PC-3 (cell line): ENCODE results near the gene PRDM10. TPM values are rescaled to one million over a fixed set of nuclear protein-coding genes. Genes with fewer than 3 reads are reported as not detected.
"Not testable (repeated sequence)": the region's sequence is repeated elsewhere in the genome, so short reads cannot be mapped to it uniquely, and the experiment has no call there.

Experiments used
- ATAC-seq: fragments of 200-7000 bp; cut with Tn5 transposase; 2 replicates; pipeline ENCODE4 v1.9.1; 2020; ENCODE audit warnings: mild to moderate bottlenecking, moderate library complexity
- BruUV-seq: library from RNA; stranded (reverse); fragments of 400-500 nt; replicated peaks from 2 replicates; lab custom pipeline; 2021; lab: Mats Ljungman, UMichigan
- CTCF ChIA-PET: fragments of 300-600 bp; sonication (Branson Sonifier 250); formaldehyde crosslinking; loops from one replicate; lab custom pipeline; 2022; ENCODE audit warnings: antibody characterized with exemption; lab: Charles Lee
- POLR2A ChIA-PET: fragments of 300-600 bp; sonication (Branson Sonifier 250); formaldehyde crosslinking; loops from one replicate; lab custom pipeline; 2022; ENCODE audit warnings: antibody characterized with exemption; ENCODE audit not compliant: unreplicated experiment; lab: Charles Lee
- DNase-seq: peaks from one replicate; pipeline ENCODE4 v3.0.0-alpha.2; 2015
- H2AFZ ChIP-seq: fragments of 300-600 bp; sonication (generic); 2 replicates; pipeline ENCODE4 v1.6.0; 2016; ENCODE audit warnings: antibody characterized with exemption, low read length
- H3F3A ChIP-seq: fragments of 300-600 bp; sonication (generic); one replicate; pipeline ENCODE4 v1.6.0; 2017; ENCODE audit warnings: antibody characterized with exemption, low read length, control low read depth, mild to moderate bottlenecking; ENCODE audit not compliant: unreplicated experiment
- H3K27ac ChIP-seq: fragments of 300-600 bp; sonication (generic); 2 replicates; pipeline ENCODE4 v1.5.1; 2016; ENCODE audit warnings: mild to moderate bottlenecking, low read length
- H3K27me3 ChIP-seq: fragments of 300-600 bp; sonication (generic); 2 replicates; pipeline ENCODE4 v1.6.1; 2016; ENCODE audit warnings: low read length, mixed read lengths
- H3K36me3 ChIP-seq: fragments of 300-600 bp; sonication (generic); 2 replicates; pipeline ENCODE4 v1.6.1; 2016; ENCODE audit warnings: low read depth, mixed run types, low read length, mixed read lengths
- H3K4me1 ChIP-seq: fragments of 300-600 bp; sonication (generic); 2 replicates; pipeline ENCODE4 v1.5.1; 2016; ENCODE audit warnings: low read length; ENCODE audit not compliant: insufficient read depth
- H3K4me2 ChIP-seq: fragments of 300-600 bp; sonication (generic); 2 replicates; pipeline ENCODE4 v1.6.0; 2016; ENCODE audit warnings: low read length
- H3K4me3 ChIP-seq: fragments of 300-600 bp; sonication (generic); 2 replicates; pipeline ENCODE4 v1.5.1; 2016; ENCODE audit warnings: mild to moderate bottlenecking, low read length, mixed read lengths
- H3K79me2 ChIP-seq: fragments of 300-600 bp; sonication (generic); 2 replicates; pipeline ENCODE4 v1.6.1; 2017; ENCODE audit warnings: low read length, mixed read lengths
- H3K9ac ChIP-seq: fragments of 300-600 bp; sonication (generic); 2 replicates; pipeline ENCODE4 v1.6.0; 2016; ENCODE audit warnings: mild to moderate bottlenecking, low read length
- H3K9me2 ChIP-seq: fragments of 300-600 bp; sonication (generic); replicated peaks from 2 replicates; pipeline ENCODE4 v1.6.1; 2016; ENCODE audit warnings: mixed run types, low read length, mixed read lengths
- H3K9me3 ChIP-seq: fragments of 300-600 bp; sonication (generic); 2 replicates; pipeline ENCODE4 v1.6.1; 2016; ENCODE audit warnings: low read length, mixed read lengths
- H4K20me1 ChIP-seq: fragments of 300-600 bp; sonication (generic); 2 replicates; pipeline ENCODE4 v1.6.1; 2016; ENCODE audit warnings: low read length, mixed read lengths
- EZH2 ChIP-seq: fragments of 300-600 bp; sonication (generic); IDR thresholded peaks from one replicate; pipeline ENCODE4 v1.6.1; 2017; ENCODE audit warnings: antibody characterized with exemption, mild to moderate bottlenecking, low read length; ENCODE audit not compliant: unreplicated experiment
- EZH2phosphoT487 ChIP-seq: fragments of 300-600 bp; sonication (generic); IDR thresholded peaks from 2 replicates; pipeline ENCODE4 v1.6.1; 2018; ENCODE audit warnings: mild to moderate bottlenecking, antibody characterized with exemption, low read length, borderline replicate concordance
- intact Hi-C: fragments of 100-400 bp; cut with micrococcal nuclease; formaldehyde crosslinking; loops from 2 replicates; pipeline ENCODE4 v1.9.0; 2023
- total RNA-seq: library from RNA; depleted of rRNA; stranded (reverse); fragments of >200 nt; gene quantifications from 2 replicates; pipeline ENCODE4 v1.2.3, GENCODE V29; 2014
- TF ChIP-seq, protein P1 (sequence below): fragments of 300-600 bp; sonication (generic); conservative IDR thresholded peaks from 2 replicates; pipeline ENCODE4 v1.5.1; 2017; ENCODE audit warnings: antibody characterized with exemption, low read depth, mild to moderate bottlenecking, low read length

PRDM10 gene
- total RNA-seq, 1 experiment from 2014 or later, result 7.3 TPM

DNA sequence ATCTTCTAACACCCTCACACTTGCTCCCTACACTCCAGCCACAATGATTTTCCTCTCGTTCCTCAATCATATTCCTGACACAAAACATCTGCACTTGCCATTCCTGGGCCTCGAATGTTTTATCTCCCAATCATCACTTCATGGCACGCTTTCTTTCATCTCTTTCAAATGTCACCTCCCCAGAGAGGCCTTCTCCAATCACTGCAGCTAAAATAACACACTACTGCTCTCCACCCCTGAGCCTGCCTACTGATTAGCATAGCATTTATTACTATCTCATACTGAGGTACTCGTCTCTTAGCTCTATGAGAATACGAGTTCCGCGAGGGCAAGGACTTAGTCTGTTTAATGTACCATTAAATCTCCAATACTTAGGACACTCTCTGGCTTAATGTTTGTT lies 130.7 kb downstream of the PRDM10 start:
- POLR2A ChIA-PET, result no interaction called here
- DNase-seq (no peak), ATAC-seq (no peak)
- Histone ChIP-seq H3K4me2 (no peak overlapping the region), H3K36me3 (peaks cover 93% of the 10 kb centered on the region), H3K27ac (no peak overlapping the region), H3K9ac (no peak overlapping the region), H2AFZ (no peak overlapping the region), H3K27me3 (no peaks in the 10 kb centered on the region), H3F3A (no peaks in the 10 kb centered on the region), H3K9me2 (no peaks in the 10 kb centered on the region), H3K4me3 (no peak overlapping the region), H3K9me3 (no peaks in the 10 kb centered on the region), H3K4me1 (no peaks in the 10 kb centered on the region), H4K20me1 (no peaks in the 10 kb centered on the region), H3K79me2 (no peaks in the 10 kb centered on the region)
- BruUV-seq, result no TSS peak
- CTCF ChIA-PET, result no interaction called here
- intact Hi-C loops, result no loop called here
- TF ChIP-seq, protein P1, sequence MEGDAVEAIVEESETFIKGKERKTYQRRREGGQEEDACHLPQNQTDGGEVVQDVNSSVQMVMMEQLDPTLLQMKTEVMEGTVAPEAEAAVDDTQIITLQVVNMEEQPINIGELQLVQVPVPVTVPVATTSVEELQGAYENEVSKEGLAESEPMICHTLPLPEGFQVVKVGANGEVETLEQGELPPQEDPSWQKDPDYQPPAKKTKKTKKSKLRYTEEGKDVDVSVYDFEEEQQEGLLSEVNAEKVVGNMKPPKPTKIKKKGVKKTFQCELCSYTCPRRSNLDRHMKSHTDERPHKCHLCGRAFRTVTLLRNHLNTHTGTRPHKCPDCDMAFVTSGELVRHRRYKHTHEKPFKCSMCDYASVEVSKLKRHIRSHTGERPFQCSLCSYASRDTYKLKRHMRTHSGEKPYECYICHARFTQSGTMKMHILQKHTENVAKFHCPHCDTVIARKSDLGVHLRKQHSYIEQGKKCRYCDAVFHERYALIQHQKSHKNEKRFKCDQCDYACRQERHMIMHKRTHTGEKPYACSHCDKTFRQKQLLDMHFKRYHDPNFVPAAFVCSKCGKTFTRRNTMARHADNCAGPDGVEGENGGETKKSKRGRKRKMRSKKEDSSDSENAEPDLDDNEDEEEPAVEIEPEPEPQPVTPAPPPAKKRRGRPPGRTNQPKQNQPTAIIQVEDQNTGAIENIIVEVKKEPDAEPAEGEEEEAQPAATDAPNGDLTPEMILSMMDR, result no peak
- TF ChIP-seq EZH2phosphoT487 (no peak), EZH2 (no peak)

DNA sequence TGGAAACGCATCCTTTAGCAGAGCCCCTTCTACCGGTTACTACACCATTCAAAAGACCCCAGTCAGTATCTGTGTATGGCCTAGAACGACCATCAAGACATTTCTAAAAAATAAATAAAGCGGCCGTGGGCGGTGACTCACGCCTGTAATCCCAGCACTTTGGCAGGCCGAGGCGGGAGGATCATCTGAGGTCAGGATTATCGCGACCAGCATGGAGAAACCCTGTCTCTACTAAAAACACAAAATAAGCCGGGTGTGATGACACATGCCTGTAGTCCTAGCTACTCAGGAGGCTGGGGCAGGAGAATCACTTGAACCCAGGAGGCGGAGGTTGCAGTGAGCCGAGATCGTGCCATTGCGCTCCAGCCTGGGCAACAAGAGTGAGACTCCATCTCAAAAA lies 134.0 kb downstream of the PRDM10 start:
- H3F3A ChIP-seq, ATAC-seq, H3K4me1 ChIP-seq, DNase-seq, H3K27ac ChIP-seq, H3K27me3 ChIP-seq, H3K79me2 ChIP-seq, H3K4me2 ChIP-seq, H2AFZ ChIP-seq, H3K4me3 ChIP-seq, H3K9ac ChIP-seq, H4K20me1 ChIP-seq, H3K9me3 ChIP-seq, BruUV-seq, POLR2A ChIA-PET, H3K9me2 ChIP-seq, intact Hi-C loops, CTCF ChIA-PET: not testable (repeated sequence)
- peaks cover 93% of the 10 kb centered on the region for H3K36me3 ChIP-seq

DNA sequence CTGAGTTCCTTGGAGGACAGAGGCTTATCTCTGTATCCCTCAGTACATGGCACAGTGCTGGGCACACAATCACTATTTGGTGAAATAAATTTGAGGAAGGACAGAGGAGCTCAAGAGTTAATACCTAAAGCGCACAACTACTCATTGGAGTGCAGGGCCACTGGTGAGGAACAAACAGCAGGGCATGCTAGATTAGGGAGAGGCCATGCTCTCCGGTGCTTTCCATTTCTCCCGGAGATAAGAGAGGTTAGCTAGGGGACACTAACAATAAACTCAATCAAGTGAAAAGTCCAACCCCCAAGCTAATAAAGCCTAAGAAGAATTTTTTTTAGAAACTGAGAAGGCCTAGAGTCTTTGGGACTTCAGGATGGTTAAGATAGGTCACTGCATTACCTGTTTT lies 136.3 kb downstream of the PRDM10 start:
- H3K79me2 ChIP-seq, result peaks cover under 1% of the 10 kb centered on the region; the same call in 1 of the 2 replicates
- DNase-seq (no peak), ATAC-seq (no peak)
- H3K9me2 ChIP-seq, result no peaks in the 10 kb centered on the region
- ChIA-PET CTCF (no interaction called here), POLR2A (no interaction called here)
- no peak overlapping the region for H2AFZ ChIP-seq
- H3K36me3 ChIP-seq, result peaks cover 76% of the 10 kb centered on the region
- H3K27me3 ChIP-seq, result no peaks in the 10 kb centered on the region
- no peaks in the 10 kb centered on the region for H3K9me3 ChIP-seq
- intact Hi-C loops, result no loop called here
- no peaks in the 10 kb centered on the region for H3F3A ChIP-seq
- TF ChIP-seq EZH2phosphoT487, result no peak
- TF ChIP-seq, protein P1, result no peak
- no peak for TF ChIP-seq EZH2
- peaks cover 17% of the 10 kb centered on the region for H3K4me1 ChIP-seq
- no TSS peak for BruUV-seq
- H3K4me2 ChIP-seq, result no peak overlapping the region
- no peak overlapping the region for H3K9ac ChIP-seq
- no peaks in the 10 kb centered on the region for H4K20me1 ChIP-seq
- no peak overlapping the region for H3K27ac ChIP-seq
- H3K4me3 ChIP-seq, result no peak overlapping the region
